ENCODE results near the gene PEX11G.

PEX11G gene

DNA sequence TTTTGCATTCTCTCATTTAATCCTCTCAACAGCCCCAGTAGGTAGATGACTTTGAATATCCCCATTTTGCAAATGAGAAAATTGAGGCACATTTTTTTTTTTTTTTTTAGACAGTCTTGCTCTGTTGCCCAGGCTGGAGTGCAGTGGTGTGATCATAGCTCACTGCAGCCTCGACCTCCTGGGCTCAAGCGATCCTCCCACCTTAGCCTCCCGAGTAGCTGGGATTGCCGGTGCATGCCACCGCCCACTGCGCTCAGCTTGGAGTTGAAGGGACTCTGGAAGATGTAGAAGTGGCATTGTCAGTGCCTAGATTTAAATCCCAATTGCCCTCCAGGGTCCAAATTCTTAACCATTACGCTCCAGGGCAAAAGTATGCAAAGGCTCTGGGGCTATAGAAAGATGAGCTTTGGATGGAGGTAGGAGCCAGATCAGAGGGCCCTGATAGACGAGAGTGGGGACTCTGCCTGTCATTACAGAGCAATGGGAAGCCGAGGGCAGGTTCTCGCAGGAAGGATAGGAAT is 32.8 kb upstream of the PEX11G start:
- peaks cover 19 to 25% of the 10 kb centered on the region in 2 donors for H3K4me1 ChIP-seq (ENCODE audit: control insufficient read depth in 2 of 2, insufficient read depth in 2 of 2, low read length in 2 of 2)

DNA sequence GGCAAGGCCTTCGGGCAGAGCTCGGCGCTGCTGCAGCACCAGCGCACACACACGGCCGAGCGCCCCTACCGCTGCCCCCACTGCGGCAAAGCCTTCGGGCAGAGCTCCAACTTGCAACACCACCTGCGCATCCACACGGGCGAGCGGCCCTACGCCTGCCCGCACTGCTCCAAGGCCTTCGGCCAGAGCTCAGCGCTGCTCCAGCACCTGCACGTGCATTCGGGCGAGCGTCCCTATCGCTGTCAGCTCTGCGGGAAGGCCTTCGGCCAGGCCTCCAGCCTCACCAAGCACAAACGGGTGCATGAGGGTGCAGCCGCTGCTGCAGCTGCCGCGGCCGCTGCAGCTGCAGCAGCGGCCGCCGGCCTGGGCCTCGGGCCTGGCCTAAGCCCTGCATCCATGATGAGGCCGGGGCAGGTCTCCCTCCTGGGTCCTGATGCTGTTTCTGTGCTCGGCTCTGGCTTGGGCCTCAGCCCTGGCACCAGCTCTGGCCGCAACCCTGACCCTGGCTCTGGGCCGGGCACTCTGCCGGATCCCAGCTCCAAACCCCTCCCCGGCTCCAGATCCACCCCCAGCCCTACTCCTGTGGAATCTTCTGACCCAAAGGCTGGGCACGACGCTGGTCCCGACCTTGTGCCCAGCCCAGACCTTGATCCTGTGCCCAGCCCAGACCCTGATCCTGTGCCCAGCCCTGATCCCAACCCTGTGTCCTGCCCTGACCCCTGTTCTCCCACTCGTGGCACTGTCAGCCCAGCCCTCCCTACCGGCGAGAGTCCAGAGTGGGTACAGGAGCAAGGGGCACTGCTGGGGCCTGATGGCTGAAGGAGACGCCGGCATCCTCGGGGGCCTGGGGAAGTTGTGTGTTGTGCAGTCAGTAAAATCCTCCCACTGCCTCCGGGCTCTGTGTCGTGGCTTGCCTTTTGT is 31.6 kb upstream of the PEX11G start:
- Histone ChIP-seq H3K4me1 (ENCODE audit: control insufficient read depth in 2 of 2, insufficient read depth in 2 of 2, low read length in 2 of 2) (peaks cover 25 to 30% of the 10 kb centered on the region in 2 donors), H3K27me3 (ENCODE audit: control insufficient read depth in 2 of 2, insufficient read depth in 2 of 2, low read length in 2 of 2) (no peaks in the 10 kb centered on the region), H3K36me3 (ENCODE audit: control insufficient read depth in 2 of 2, insufficient read depth in 2 of 2, low read length in 2 of 2) (peaks cover 0 to 4% of the 10 kb centered on the region in 2 donors), H3K27ac (ENCODE audit: low read depth in 2 of 2, low read length in 2 of 2) (no peak overlapping the region), H3K4me3 (ENCODE audit: low read length in 2 of 2) (no peak overlapping the region), H3K9me3 (ENCODE audit: control insufficient read depth in 2 of 2, low read length in 2 of 2) (no peaks in the 10 kb centered on the region), H3K9ac (ENCODE audit: low read depth in 1 of 2, low read length in 2 of 2) (no peak overlapping the region)

More for the DNA sequence above, 32.8 kb upstream of the PEX11G start:
- Histone ChIP-seq H3K9ac (ENCODE audit: low read depth in 1 of 2, low read length in 2 of 2) (peak overlapping the region in 1 of 2 donors; percentile 72), H3K9me3 (ENCODE audit: control insufficient read depth in 2 of 2, low read length in 2 of 2) (no peaks in the 10 kb centered on the region), H3K27me3 (ENCODE audit: control insufficient read depth in 2 of 2, insufficient read depth in 2 of 2, low read length in 2 of 2) (no peaks in the 10 kb centered on the region), H3K4me3 (ENCODE audit: low read length in 2 of 2) (peak overlapping the region; percentile 51 to 83), H3K36me3 (ENCODE audit: control insufficient read depth in 2 of 2, insufficient read depth in 2 of 2, low read length in 2 of 2) (peaks cover under 1 to 12% of the 10 kb centered on the region in 2 donors), H3K27ac (ENCODE audit: low read depth in 2 of 2, low read length in 2 of 2) (peak overlapping the region in 1 of 2 donors; percentile 70)

DNA sequence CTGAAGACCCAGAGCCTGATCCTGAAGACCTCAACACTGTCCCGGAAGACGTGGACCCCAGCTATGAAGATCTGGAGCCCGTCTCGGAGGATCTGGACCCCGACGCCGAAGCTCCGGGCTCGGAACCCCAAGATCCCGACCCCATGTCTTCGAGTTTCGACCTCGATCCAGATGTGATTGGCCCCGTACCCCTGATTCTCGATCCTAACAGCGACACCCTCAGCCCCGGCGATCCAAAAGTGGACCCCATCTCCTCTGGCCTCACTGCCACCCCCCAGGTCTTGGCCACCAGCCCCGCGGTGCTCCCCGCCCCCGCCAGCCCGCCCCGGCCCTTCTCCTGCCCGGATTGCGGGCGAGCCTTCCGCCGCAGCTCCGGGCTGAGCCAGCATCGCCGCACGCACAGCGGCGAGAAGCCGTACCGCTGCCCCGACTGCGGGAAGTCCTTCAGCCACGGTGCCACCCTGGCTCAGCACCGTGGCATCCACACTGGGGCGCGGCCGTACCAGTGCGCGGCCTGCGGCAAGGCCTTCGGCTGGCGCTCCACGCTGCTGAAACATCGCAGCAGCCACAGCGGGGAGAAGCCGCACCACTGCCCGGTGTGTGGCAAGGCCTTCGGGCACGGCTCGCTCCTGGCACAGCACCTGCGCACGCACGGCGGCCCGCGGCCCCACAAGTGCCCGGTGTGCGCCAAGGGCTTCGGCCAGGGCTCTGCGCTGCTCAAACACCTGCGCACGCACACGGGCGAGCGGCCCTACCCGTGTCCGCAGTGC is 30.7 kb upstream of the PEX11G start:
- Histone ChIP-seq H3K4me3 (ENCODE audit: low read length in 2 of 2) (no peak overlapping the region), H3K27me3 (ENCODE audit: control insufficient read depth in 2 of 2, insufficient read depth in 2 of 2, low read length in 2 of 2) (no peaks in the 10 kb centered on the region), H3K9ac (ENCODE audit: low read depth in 1 of 2, low read length in 2 of 2) (no peak overlapping the region), H3K4me1 (ENCODE audit: control insufficient read depth in 2 of 2, insufficient read depth in 2 of 2, low read length in 2 of 2) (peaks cover 26 to 33% of the 10 kb centered on the region in 2 donors), H3K36me3 (ENCODE audit: control insufficient read depth in 2 of 2, insufficient read depth in 2 of 2, low read length in 2 of 2) (peaks cover 0 to 3% of the 10 kb centered on the region in 2 donors), H3K27ac (ENCODE audit: low read depth in 2 of 2, low read length in 2 of 2) (no peak overlapping the region), H3K9me3 (ENCODE audit: control insufficient read depth in 2 of 2, low read length in 2 of 2) (no peaks in the 10 kb centered on the region)

DNA sequence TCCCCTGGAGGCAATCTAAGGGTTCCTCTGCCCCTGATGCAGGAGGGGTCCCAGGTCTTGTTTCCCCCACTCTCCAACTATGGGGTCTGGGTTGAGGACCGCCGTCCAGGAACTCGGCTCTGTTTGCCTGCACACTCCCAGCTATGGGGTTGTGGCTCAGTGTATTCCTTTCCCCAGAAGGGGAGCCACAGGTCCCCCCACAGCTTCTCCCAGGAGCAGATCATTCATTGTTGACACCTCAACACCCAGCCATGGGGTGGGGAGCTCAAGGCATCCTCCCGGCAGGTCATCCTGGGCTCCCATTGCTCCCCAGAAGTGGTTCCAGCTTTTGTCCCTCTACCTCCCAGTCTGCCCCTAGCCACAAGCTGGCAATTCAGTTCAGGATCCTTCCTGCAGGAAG is 28.0 kb upstream of the PEX11G start:
- Histone ChIP-seq H3K9me3 (ENCODE audit: control insufficient read depth in 2 of 2, low read length in 2 of 2) (no peaks in the 10 kb centered on the region), H3K36me3 (ENCODE audit: control insufficient read depth in 2 of 2, insufficient read depth in 2 of 2, low read length in 2 of 2) (peaks cover 0 to 3% of the 10 kb centered on the region in 2 donors), H3K4me3 (ENCODE audit: low read length in 2 of 2) (peak overlapping the region; percentile 64 to 70), H3K27me3 (ENCODE audit: control insufficient read depth in 2 of 2, insufficient read depth in 2 of 2, low read length in 2 of 2) (no peaks in the 10 kb centered on the region), H3K4me1 (ENCODE audit: control insufficient read depth in 2 of 2, insufficient read depth in 2 of 2, low read length in 2 of 2) (peaks cover 11 to 15% of the 10 kb centered on the region in 2 donors), H3K9ac (ENCODE audit: low read depth in 1 of 2, low read length in 2 of 2) (peak overlapping the region; percentile 80 to 81), H3K27ac (ENCODE audit: low read depth in 2 of 2, low read length in 2 of 2) (peak overlapping the region; percentile 52 to 55)

DNA sequence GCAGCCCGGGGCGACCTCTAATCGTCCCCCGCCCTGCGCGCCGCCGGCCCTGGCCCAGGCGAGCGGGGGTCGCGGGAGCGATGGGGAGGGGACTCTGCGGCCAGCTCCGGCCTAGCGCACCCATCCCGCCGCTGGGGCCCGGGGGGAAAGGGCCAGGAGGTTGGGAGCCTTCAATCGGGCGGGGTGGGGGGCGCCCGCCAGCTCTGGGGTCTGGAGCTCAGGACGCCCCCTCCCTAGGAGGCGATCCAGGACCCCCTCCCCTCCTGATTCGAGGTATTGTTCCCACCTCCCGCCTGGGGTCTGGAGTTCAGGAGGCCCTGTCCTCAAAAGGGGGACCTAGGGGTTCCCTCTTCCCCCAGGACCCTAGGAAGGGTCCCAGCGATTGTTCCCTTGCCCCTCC is 27.5 kb upstream of the PEX11G start:
- peak overlapping the region; percentile 64 to 70 for H3K4me3 ChIP-seq (ENCODE audit: low read length in 2 of 2)
- H3K36me3 ChIP-seq (ENCODE audit: control insufficient read depth in 2 of 2, insufficient read depth in 2 of 2, low read length in 2 of 2) = peaks cover 0 to 3% of the 10 kb centered on the region in 2 donors
- peaks cover 10 to 13% of the 10 kb centered on the region in 2 donors for H3K4me1 ChIP-seq (ENCODE audit: control insufficient read depth in 2 of 2, insufficient read depth in 2 of 2, low read length in 2 of 2)
- no peaks in the 10 kb centered on the region for H3K9me3 ChIP-seq (ENCODE audit: control insufficient read depth in 2 of 2, low read length in 2 of 2)
- peak overlapping the region; percentile 80 to 81 for H3K9ac ChIP-seq (ENCODE audit: low read depth in 1 of 2, low read length in 2 of 2)
- H3K27me3 ChIP-seq (ENCODE audit: control insufficient read depth in 2 of 2, insufficient read depth in 2 of 2, low read length in 2 of 2) = no peaks in the 10 kb centered on the region
- H3K27ac ChIP-seq (ENCODE audit: low read depth in 2 of 2, low read length in 2 of 2) = peak overlapping the region; percentile 52 to 55

DNA sequence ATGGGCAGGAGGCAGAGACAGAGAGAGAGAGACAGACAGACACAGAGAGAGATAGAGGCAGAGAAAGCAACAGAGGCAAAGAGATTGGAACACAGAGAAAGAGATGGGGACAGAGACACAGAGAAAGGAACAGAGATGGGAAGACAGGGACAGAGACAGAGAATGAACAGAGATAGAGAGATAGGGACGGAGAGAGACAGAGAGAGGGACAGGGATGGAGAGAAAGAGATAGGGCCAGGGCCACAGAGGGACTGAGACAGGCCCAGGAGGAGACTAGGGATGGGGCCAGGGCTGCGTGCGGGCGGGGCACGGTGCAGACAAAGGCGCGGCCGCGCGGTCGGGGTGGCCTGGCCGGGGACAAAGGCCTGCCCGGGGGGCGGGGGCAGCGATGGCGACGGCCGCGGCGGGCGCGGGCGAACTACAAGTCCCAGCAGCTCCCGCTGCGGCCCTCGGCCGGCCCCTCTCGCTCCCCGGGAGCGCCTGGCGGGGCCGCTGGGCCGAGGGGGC is 26.9 kb upstream of the PEX11G start, which contains the start of gene ZNF358:
Gene ZNF358, plus strand, starts transcription at position 459 of the 507 bp plus-strand sequence. CDS start 3,140 bp downstream, outside the sequence.
- Histone ChIP-seq H3K27me3 (ENCODE audit: control insufficient read depth in 2 of 2, insufficient read depth in 2 of 2, low read length in 2 of 2) (no peaks in the 10 kb centered on the region), H3K27ac (ENCODE audit: low read depth in 2 of 2, low read length in 2 of 2) (peak within 1 kb of the TSS; percentile 79 to 81)

DNA sequence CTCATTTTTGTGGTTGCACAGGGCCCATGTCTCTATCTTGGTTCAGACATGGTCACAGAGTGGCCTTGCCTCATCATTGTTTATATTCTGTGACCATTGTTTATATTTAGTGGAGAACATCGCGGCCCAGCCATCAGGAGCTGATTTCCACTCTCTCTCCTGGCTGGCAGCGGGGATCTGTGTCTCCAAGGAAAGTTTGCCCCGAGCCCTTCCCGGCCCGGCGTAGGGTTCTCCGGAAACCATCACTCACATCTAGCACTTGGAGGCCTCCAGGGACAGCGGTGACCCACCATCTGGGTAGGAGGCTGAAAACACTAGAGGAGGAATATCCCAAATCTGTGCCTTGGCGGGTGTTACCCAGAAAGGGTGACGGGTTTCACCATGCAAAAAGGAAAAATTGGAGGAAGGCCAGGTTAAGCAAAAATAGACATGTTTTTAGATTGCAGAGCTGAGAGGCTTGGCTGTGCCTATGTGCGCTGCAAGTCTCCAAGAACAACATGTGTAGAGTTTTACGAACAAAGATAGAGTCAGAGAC is 26.3 kb upstream of the PEX11G start:
- Histone ChIP-seq H3K9me3 (ENCODE audit: control insufficient read depth in 2 of 2, low read length in 2 of 2) (no peaks in the 10 kb centered on the region), H3K36me3 (ENCODE audit: control insufficient read depth in 2 of 2, insufficient read depth in 2 of 2, low read length in 2 of 2) (peaks cover 0 to 2% of the 10 kb centered on the region in 2 donors), H3K4me1 (ENCODE audit: control insufficient read depth in 2 of 2, insufficient read depth in 2 of 2, low read length in 2 of 2) (peaks cover 10 to 13% of the 10 kb centered on the region in 2 donors), H3K27me3 (ENCODE audit: control insufficient read depth in 2 of 2, insufficient read depth in 2 of 2, low read length in 2 of 2) (no peaks in the 10 kb centered on the region), H3K9ac (ENCODE audit: low read depth in 1 of 2, low read length in 2 of 2) (peak overlapping the region; percentile 63), H3K4me3 (ENCODE audit: low read length in 2 of 2) (peak overlapping the region; percentile 54 to 71), H3K27ac (ENCODE audit: low read depth in 2 of 2, low read length in 2 of 2) (peak overlapping the region; percentile 79 to 81)

More for the DNA sequence above, 26.9 kb upstream of the PEX11G start, which contains the start of gene ZNF358:
- Histone ChIP-seq H3K36me3 (ENCODE audit: control insufficient read depth in 2 of 2, insufficient read depth in 2 of 2, low read length in 2 of 2) (peaks cover 0 to 3% of the 10 kb centered on the region in 2 donors), H3K9ac (ENCODE audit: low read depth in 1 of 2, low read length in 2 of 2) (peak within 1 kb of the TSS; percentile 80 to 81), H3K9me3 (ENCODE audit: control insufficient read depth in 2 of 2, low read length in 2 of 2) (no peaks in the 10 kb centered on the region), H3K4me3 (ENCODE audit: low read length in 2 of 2) (peak within 1 kb of the TSS; percentile 64 to 71), H3K4me1 (ENCODE audit: control insufficient read depth in 2 of 2, insufficient read depth in 2 of 2, low read length in 2 of 2) (peaks cover 10 to 13% of the 10 kb centered on the region in 2 donors)

DNA sequence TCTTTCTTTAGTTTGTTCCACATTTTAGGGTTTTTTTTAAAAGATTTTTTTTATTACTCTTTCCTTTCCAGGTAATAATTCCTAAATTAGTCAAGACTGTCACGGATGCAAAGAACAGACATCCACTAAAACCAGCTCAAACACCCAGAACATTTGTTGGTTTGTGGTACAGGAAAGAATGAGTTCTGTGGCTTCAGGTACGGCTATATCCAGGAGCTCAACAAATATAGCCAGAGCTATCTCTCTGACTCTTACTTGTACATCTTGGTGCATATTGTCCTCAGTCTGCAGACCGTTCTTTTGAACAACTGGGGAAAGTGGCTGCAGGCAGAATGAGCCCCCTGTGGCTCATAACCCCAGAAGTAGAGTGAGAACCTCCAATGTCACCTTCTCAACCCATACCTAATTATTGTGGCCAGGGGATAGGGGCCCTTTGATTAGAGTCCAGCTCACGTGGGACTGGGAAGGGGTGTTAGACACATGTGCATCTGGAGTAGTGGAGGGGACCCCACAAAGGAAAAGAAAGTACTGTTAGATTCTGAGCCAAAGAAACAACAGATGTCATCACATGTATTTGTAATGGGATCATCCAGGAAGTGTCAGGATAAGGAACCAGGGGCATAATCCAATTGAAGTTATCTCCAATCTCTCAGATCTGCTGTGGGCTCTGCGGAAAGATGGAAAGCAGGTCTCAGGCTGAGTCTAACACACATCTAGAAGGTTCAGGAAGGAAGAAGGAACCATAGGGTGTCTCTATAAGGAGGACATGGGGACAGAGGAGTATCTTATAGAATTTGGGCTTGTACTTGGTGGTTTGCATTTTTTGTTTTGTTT is 25.2 kb upstream of the PEX11G start:
- H3K27me3 ChIP-seq (ENCODE audit: control insufficient read depth in 2 of 2, insufficient read depth in 2 of 2, low read length in 2 of 2) = no peaks in the 10 kb centered on the region
- no peaks in the 10 kb centered on the region for H3K36me3 ChIP-seq (ENCODE audit: control insufficient read depth in 2 of 2, insufficient read depth in 2 of 2, low read length in 2 of 2)
- H3K9me3 ChIP-seq (ENCODE audit: control insufficient read depth in 2 of 2, low read length in 2 of 2) = no peaks in the 10 kb centered on the region
- peaks cover 10 to 13% of the 10 kb centered on the region in 2 donors for H3K4me1 ChIP-seq (ENCODE audit: control insufficient read depth in 2 of 2, insufficient read depth in 2 of 2, low read length in 2 of 2)
- H3K4me3 ChIP-seq (ENCODE audit: low read length in 2 of 2) = no peak overlapping the region
- H3K9ac ChIP-seq (ENCODE audit: low read depth in 1 of 2, low read length in 2 of 2) = no peak overlapping the region
- H3K27ac ChIP-seq (ENCODE audit: low read depth in 2 of 2, low read length in 2 of 2) = no peak overlapping the region

DNA sequence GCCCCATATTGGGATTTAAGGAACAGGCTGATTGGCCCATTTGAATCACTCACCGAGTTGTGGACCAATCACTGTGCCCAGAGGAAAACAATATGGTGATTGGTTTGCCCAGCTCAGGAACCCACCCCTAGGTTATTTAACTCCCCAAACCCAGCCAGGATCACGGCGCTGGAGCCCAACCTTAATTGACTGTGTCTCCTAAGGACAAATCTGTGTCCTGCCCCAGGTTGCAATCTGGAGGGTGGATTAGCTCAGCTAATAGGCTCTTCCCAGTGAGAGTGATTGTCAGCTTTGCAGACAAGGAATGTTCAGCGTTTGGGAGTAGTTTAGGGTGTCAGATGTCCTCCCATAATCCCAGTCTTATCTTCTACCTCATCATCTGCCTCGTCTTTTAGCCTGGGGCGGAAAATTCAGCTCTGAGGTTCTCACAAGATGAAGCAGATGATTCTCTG is 23.6 kb upstream of the PEX11G start:
- Histone ChIP-seq H3K4me3 (ENCODE audit: low read length in 2 of 2) (no peak overlapping the region), H3K27ac (ENCODE audit: low read depth in 2 of 2, low read length in 2 of 2) (no peak overlapping the region), H3K4me1 (ENCODE audit: control insufficient read depth in 2 of 2, insufficient read depth in 2 of 2, low read length in 2 of 2) (peaks cover 10 to 13% of the 10 kb centered on the region in 2 donors), H3K9ac (ENCODE audit: low read depth in 1 of 2, low read length in 2 of 2) (no peak overlapping the region), H3K9me3 (ENCODE audit: control insufficient read depth in 2 of 2, low read length in 2 of 2) (no peaks in the 10 kb centered on the region), H3K36me3 (ENCODE audit: control insufficient read depth in 2 of 2, insufficient read depth in 2 of 2, low read length in 2 of 2) (no peaks in the 10 kb centered on the region), H3K27me3 (ENCODE audit: control insufficient read depth in 2 of 2, insufficient read depth in 2 of 2, low read length in 2 of 2) (no peaks in the 10 kb centered on the region)
